GM11168 (cell line): ENCODE data around the gene CCDC172.

Experiments
- in situ Hi-C: fragments of 300-500 bp; cut with MboI; formaldehyde crosslinking; loops from one replicate; pipeline ENCODE4 v1.12.0; 2022; ENCODE audit warnings: low sequenced_read_pairs; ENCODE audit not compliant: unreplicated experiment

Gene CCDC172

DNA sequence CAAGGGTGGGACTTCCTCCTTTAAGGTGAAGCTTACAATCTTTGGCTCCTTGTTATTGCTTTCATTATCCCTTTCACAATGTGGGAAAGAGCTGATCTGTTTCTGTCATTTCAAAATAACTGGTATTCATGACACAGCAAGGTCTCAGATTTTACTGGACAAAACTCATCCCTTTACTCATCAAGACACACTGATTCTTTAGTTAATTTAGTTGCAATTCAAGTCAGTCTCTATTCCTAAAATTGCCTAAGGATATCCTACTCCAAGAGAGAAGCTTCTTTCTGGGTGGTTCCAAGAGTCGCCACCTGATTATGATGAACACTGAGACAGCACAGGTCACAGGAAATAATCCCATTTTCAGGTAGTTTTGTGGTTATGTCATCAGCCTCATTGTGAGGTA lies 97.6 kb downstream of the CCDC172 start:
- in situ Hi-C loops, result no loop called here

DNA sequence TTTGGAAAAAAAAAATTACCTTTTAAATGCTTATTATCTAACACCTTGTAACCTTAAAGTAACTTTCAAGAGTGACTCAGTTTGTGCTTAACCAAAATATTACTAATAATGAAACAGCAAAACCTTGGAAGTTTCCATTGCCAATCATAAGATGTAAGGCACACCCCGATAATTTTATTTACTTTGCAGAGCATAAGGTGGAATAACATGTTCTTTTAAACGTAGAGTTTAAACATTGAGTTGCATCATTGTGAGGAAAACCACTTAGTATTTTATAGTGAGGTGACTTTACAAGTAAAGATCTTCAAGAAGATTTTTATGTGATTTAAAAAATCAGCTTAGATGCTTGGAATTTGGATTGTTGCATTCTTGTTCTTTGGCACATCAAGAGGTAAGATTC lies 103.4 kb downstream of the CCDC172 start, which contains the start of gene PNLIPRP3:
Gene PNLIPRP3 (plus strand): TSS at position 177 of the 400 bp plus-strand sequence. CDS start 166 bp downstream, at position 343.
- in situ Hi-C loops, result no loop called here

DNA sequence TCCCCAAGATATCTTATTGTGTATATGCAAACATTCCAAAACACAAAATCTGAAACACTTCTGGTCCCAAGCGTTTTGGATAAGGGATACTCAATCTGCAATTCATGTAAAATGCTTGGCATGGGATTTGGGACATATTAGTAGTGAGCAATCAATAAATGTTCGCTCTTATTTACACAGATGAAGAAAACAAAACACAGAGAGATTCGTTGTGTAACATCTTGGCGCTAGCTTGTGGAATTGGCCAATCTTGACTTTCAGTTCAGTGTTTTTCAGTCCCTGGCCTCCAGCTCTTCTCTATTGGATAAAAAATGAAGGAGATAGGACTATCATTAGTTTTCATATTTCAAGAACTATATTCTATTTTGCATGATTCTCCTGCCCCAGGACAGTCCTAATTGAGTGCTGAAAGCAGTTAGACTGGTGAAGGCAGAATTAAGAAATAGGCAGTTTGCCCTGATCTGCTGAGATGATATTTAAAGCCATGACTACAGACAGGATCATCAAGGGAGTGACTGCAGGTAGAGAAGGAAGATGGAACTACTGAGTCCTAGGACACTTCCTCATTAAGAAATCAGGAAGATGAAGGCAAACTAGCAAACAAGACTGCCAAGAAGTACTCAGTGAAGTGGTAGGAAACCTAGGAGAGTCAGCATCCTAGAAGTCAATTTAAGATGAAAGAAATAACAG lies 105.2 kb downstream of the CCDC172 start:
- in situ Hi-C loops, result no loop called here
